Renal pelvis (tissue), 4 donors: ENCODE measurements around the gene PSMG4. TPM values are rescaled to one million over a fixed set of nuclear protein-coding genes. Genes with fewer than 3 reads are reported as not detected.

Experiments
- DNase-seq: peaks from one replicate; pipeline ENCODE4 v3.0.0-alpha.2; 2013
- polyA plus RNA-seq, 3 donors: library from polyadenylated mRNA; unstranded; fragments of 120-200 nt; gene quantifications; one replicate each; pipeline ENCODE4 v1.2.1, GENCODE V29; 2013; ENCODE audit not compliant: insufficient read length in 3 of 3

The PSMG4 gene
- polyA plus RNA-seq, 3 donors, result 20.2 to 26.1 (median 24.7) TPM

DNA sequence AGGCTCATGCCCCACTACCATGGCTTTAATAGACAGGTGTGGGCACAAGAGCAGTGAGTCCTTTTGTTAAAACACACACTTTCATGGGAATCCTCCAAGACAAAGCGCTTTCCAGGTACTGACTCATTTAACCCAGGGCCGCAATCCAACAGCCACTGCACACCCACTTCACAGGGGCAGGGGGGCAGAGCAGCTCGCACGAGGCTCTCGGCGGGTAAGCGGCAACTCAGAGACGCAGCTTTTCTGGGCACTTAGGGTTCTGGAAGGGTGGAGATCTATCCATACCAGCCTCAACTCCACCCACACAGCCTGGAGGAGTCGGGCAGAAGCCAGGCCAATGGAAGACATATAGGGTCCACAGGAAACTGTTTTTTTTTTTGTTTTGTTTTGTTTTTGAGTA, 28.6 kb downstream of the PSMG4 start:
- no peak for DNase-seq

- no peak for DNase-seq
These were observed 29.4 kb downstream of the PSMG4 start for GRCh38 chr6:3287976-3288707.

DNA sequence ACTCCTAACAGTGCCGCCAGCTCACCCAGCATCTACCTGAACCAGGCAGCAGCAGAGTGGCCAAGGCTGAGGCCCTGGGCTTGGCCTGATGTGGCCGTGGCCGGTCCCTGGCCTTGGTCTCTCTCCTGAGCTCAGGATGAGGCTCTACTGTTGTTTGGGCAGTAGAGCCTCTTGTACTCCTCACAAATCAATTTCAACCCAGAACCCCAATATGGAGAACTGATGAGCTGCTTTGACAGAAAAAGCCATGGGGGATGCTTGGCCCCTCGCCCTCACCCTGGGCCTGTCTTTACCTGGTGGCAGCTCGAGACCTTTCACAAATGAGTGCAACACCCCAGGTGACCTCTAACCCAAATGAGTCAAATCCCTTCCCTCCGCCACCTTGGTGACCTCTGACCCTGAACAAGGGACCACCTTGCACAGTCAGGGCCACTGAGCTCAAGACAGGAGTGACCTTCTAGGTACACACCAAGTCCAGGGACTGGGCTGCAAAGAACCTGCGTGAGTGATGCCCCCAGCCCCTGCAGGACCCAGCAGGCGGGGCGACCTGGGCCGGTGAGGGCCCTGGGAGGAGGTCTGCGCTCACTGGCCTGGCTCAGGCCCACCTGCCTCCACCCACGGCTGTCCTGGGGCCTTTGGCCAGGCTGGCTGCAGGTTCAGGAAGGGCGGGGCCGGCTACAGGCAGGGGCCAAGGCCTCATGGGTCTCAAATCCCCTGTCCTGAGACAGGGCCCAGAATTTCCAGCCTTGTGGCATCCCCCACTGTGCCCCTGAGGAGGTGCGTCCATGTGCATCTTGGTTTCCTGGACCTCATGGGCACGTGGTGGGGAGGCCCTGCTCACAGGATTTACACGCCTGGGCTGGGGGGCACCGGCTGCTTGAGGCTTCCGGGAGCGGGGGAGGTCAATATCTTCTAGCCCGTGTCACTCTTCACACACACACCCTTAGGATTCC, 30.2 kb downstream of the PSMG4 start:
- DNase-seq, result no peak

GRCh38 chr6:3289664-3290055, 30.9 kb downstream of the PSMG4 start:
- no peak for DNase-seq

DNA sequence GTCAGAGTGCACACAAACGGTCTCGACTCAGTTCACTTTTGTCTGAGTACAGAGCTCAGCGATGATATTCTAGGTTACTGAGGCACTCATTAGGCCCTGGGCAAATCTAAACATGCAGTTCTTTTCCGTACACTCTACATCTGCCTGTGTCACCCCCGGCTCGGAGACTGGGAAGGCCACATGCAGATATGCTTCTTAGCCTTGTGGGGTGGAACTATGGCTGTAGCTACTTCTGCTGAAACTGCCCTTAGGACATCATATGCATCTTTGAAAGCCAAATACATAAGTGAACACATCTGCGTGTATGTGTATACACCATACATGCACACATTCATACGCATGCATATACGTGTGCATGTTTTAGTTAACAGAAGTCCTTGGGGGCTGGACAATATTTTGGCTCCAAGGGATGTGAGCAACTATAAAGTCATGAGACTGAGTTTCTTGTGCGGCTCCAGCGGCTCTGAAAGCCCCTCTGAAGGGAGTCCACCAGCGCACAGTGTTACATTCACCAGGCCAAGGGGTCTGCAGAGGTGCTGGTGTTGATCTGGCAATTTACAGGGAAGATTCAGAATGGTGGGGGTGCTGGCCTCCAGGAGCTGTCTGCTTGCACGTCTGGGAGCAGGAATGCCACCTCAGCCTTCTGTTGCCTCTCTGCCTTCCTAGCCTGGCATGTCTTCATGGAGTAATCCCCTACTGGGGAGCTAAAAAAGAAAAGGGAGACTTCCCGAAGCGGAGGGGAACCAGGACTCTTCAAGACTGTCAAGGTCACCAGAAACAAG, 31.6 kb downstream of the PSMG4 start:
- no peak for DNase-seq

DNA sequence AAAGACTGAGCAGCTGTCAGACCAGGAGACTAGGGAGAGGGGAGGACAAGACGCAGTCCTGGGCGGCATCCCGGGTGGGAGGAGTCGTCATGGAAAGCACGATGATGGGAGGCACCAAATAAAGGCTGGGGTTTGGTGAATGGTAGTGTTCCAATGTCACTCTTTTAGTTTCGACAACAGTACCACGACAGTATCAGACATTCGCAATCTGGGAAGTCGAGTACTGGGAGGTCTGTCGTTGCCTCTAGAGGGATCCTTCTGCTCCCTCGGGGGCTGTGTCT, 32.1 kb downstream of the PSMG4 start:
- DNase-seq, result no peak

GRCh38 chr6:3291346-3291745, 32.6 kb downstream of the PSMG4 start:
- no peak for DNase-seq

DNA sequence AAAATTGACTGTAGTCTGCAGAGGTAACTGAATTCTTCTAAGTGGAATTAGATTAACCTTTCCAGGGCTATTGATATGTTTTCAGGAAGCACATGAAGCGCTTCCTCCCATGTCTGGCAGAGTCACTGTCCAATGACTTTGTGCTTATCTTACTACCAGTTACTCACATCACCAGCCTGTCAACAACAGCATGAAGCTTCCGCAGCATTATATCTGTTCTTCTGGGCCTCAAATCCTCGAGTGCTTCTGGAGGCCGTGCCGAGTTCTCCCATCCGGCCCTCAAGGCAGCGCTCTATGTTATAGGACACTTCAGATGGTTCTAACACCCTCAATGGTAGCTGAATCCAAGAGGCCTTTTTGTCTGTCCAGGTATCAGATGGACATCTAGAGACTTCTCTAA, 33.2 kb downstream of the PSMG4 start:
- DNase-seq, result no peak

GRCh38 chr6:3292431-3293197, 33.9 kb downstream of the PSMG4 start:
- DNase-seq, result no peak

DNA sequence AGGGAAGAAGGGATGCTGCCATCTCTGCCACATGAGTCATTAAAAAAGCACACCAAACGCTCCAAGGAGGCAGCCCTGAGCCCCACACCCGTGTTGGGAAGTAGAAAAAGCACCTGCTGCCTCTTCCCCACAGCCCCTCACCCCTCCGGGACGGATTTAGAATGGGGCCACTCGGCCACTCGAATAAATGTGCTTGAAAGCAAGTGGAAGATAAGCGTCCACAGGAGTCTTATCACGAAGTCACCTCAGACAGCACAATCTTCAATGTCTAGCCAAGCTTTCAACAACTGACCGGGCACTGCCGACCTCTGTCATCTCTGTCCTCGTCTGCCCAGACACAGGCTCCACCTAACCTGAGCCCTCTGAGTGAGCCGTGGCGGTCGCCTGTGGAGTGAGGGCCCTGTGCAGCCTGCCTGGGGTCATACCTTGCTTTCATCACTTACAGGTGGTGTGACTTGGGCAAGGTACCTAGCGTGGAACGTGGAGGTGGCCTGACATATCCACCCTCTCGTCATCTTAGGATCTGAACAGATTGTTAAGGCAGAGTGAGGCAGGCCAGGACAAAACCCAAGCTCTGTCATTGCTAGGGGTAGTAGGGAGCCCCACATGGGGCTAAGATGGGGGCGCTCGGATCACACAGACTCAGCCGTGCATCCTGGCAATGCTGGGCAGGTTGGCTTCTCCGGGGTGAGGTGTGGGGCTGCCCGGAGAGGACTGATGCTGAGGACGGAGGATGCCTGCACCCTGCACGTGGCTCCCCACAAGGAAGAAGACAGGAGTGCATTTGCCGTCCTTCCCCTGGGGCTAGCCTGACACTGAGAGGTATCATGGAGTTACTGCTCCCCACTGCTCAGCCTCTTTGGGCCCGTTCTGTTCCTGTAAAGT, 34.8 kb downstream of the PSMG4 start:
- DNase-seq, result no peak

GRCh38 chr6:3294396-3294795, 35.6 kb downstream of the PSMG4 start:
- no peak for DNase-seq

DNA sequence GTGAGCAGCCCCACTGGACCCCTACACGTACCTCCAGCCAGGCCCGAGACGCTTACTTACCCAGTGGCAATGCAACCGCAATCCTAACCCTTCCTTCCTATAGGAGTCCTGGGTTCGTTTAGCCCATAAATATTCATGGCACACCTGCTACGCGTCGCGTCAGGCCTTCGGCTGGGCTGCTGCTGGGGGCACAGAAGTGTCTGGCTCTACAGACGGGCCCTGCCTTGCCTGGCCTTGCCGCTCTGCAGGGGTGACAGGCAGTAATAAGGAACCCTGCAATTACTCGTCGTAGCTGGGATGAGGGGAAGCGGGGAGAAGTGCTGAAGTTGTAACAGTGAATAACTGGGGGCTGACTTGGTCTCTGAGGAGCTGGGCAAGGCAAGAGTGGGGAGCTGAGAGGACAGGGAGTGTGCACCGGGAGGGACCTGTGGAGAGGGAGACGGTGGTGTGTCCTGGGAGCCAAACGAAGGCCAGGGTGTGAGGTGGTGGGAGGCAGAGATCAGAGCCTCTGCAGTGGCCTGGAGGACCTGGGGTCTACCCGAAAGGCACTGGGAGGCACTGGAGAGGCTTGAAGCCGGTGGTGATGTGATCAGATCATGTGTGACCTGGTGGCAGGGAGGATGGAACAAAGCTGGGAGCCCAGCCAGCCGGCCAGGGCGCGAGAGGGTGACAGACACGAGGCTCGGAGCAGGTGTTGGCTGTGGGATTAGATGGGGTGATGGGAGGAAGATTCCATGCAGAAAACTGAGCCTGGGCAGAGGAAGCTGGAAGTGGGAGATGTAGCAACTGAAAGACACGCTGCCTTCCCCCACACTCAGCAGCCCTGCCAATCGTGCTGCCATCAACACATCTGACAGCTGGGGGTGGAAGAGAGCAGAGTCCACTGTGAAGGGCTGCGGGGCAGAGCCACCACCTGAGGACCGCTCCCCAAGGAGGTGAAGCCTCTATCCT, 36.4 kb downstream of the PSMG4 start:
- no peak for DNase-seq

DNA sequence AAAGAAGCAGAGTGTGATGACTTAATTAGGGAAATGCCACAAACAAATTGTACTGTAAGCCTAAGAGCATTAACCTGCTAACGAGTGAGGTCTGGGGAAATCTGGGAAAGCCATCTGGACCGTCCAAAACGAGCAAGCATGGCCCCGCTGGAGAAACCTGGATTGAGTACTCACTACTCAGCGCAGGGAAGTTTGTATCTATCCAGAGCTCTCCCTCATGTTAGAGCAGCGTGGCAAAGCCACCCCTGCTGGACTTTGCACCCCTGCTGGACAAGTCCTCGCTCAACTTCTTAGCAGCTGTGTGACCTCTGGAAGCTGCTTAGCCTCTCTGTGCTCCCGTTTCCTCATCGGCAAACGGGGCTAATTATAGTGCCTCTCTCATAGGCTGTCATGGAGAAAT, 37.3 kb downstream of the PSMG4 start:
- no peak for DNase-seq

DNA sequence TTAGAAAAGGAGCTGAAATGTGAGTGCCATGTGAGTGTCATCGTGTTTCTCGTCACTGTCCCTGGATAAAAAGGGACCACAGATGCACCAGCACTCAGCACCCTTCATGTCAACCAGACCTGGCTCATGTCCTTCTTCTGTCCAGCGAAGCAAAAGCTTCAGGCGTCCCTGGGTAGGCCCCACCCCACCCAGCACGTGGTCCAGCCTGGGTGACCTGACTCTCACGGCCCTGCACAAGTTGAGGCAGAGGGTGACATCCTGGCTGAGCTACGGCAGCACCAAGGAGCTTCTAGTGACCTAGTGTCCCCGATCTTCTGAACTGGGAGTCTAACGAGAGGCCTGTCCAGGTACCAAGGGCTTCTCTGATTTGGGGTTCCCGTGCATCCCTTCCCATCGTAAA, 37.8 kb downstream of the PSMG4 start:
- DNase-seq, result no peak

- no peak for DNase-seq
These were observed 38.3 kb downstream of the PSMG4 start for GRCh38 chr6:3297006-3297405.

GRCh38 chr6:3297909-3298308, 39.2 kb downstream of the PSMG4 start:
- no peak for DNase-seq

DNA sequence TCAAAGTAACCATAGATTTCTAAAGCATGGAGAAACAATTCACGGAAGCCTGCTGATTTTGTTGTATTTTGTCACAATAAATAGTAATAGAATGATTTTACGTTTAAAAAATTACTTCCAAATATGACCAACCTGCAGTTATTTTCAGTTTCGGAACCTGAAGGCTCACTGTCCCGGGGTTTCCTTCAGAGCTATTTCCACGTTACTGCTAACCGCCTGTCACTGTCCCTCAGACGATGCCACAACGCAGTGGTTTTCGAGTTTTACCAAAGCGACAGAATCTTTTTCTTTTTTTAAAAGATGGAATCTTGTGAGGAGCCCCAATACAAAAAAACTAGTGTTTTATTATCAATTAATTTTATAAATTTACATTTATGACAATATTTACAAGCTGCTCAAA, 40.5 kb downstream of the PSMG4 start:
- DNase-seq, result no peak

DNA sequence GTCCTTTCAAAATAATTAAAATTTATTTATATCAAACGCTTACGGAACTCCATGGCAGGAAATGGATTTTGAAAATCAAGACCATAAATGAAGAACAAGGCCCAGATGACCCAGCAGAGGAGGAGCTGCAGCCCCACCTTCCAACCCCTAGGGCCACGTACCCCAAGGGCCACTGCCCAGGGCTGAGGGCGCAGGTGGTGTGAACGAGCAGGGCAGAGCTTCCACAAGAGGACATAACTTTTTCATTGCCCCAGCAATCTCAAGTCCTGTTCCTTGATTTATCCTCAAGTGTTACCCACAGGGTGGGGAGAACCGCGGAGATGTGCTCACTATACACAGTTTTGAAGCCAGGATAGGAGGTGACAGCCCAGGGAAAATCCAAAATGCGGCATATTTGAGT, 42.8 kb downstream of the PSMG4 start:
- no peak for DNase-seq

- no peak for DNase-seq
These were observed 45.2 kb downstream of the PSMG4 start for GRCh38 chr6:3303795-3304411.
